Bronchial epithelial cell (primary cell): ENCODE data around the gene ANKH. TPM values are rescaled to one million over a fixed set of nuclear protein-coding genes. Genes with fewer than 3 reads are reported as not detected.

Experiments
- DNase-seq: peaks from one replicate; pipeline ENCODE4 v3.0.0-alpha.2; 2010; ENCODE audit warnings: low read depth
- FAIRE-seq: peaks from 2 replicates; lab custom pipeline; 2011; peaks lifted over from hg19 to GRCh38; lab: Jason Lieb, UNC
- H3K27me3 ChIP-seq: 2 replicates; pipeline ENCODE4 v1.5.1; 2011; ENCODE audit warnings: low read length; ENCODE audit not compliant: control insufficient read depth, insufficient read depth
- H3K36me3 ChIP-seq: 2 replicates; pipeline ENCODE4 v1.5.1; 2011; ENCODE audit warnings: low read length; ENCODE audit not compliant: control insufficient read depth, insufficient read depth
- H3K4me3 ChIP-seq: 2 replicates; pipeline ENCODE4 v1.5.1; 2011; ENCODE audit warnings: mild to moderate bottlenecking, low read depth, low read length, control low read depth
- total RNA-seq: library from RNA; depleted of rRNA; stranded (reverse); fragments of >200 nt; gene quantifications from 2 replicates; pipeline ENCODE4 v1.2.1, GENCODE V29; 2014
- TF ChIP-seq, protein P1 (sequence below): IDR thresholded peaks from 2 replicates; pipeline ENCODE4 v1.5.1; 2011; ENCODE audit warnings: mild to moderate bottlenecking, moderate library complexity, low read length, control low read depth, inconsistent platforms; ENCODE audit not compliant: insufficient read depth, severe bottlenecking

The ANKH gene
- total RNA-seq, 1 donor from 2014 or later = 12.9 TPM

- TF ChIP-seq, protein P1, sequence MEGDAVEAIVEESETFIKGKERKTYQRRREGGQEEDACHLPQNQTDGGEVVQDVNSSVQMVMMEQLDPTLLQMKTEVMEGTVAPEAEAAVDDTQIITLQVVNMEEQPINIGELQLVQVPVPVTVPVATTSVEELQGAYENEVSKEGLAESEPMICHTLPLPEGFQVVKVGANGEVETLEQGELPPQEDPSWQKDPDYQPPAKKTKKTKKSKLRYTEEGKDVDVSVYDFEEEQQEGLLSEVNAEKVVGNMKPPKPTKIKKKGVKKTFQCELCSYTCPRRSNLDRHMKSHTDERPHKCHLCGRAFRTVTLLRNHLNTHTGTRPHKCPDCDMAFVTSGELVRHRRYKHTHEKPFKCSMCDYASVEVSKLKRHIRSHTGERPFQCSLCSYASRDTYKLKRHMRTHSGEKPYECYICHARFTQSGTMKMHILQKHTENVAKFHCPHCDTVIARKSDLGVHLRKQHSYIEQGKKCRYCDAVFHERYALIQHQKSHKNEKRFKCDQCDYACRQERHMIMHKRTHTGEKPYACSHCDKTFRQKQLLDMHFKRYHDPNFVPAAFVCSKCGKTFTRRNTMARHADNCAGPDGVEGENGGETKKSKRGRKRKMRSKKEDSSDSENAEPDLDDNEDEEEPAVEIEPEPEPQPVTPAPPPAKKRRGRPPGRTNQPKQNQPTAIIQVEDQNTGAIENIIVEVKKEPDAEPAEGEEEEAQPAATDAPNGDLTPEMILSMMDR = no peak
- no peak for DNase-seq
- Histone ChIP-seq H3K36me3 (peaks cover 28% of the 10 kb centered on the region), H3K27me3 (no peaks in the 10 kb centered on the region), H3K4me3 (no peak overlapping the region)
- no peak for FAIRE-seq
Measured at GRCh38 chr5:14713476-14714390, 157.8 kb downstream of the ANKH start.

DNA sequence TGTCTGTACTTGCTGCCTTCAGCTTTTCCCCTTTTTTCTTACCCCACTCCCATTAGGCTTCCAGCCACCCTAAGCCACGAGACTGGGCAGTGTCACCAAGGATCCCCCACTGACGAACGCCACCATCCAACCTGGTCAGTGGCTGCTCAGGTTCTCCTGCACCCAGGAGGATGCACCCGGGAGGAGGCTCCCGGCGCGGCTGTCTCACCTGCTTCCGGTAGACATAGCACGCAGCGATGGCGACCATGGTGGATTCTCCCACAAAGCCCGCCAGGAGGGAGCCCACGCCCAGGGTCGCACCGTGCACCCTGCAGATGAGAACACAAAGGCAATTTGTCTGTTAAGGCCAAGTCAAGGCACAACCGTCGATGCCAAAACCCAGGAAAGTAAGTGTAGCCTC is 158.9 kb downstream of the ANKH start:
- DNase-seq = no peak
- TF ChIP-seq, protein P1 = no peak

DNA sequence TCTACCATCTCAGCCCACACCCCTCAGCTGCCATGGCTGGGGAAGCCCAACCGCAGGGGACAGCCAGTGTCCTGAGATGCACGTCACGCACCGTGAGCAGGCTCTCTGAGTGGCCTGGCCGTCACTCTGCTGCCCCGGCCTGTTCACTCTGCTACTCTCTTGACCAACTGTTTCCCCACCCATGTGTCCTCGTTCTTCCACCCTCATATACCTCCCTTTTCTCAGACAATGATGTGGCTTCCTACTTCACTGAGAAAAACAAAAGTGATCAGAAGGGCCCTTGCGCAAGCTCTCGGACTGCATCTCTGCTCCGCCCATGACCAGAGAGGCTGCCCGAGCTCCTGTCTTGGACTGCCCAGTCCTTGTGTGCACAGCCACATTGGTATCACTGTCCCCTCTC is 159.4 kb downstream of the ANKH start:
- H3K4me3 ChIP-seq = no peak overlapping the region
- peaks cover 30% of the 10 kb centered on the region for H3K36me3 ChIP-seq
- DNase-seq = no peak
- FAIRE-seq = no peak
- TF ChIP-seq, protein P1 = no peak
- no peaks in the 10 kb centered on the region for H3K27me3 ChIP-seq

More for the DNA sequence above, 158.9 kb downstream of the ANKH start:
- Histone ChIP-seq H3K36me3 (peaks cover 30% of the 10 kb centered on the region), H3K27me3 (no peaks in the 10 kb centered on the region), H3K4me3 (no peak overlapping the region)
- no peak for FAIRE-seq

- Histone ChIP-seq H3K36me3 (peaks cover 36% of the 10 kb centered on the region), H3K27me3 (no peaks in the 10 kb centered on the region), H3K4me3 (no peak overlapping the region)
- TF ChIP-seq, protein P1 = no peak
- DNase-seq = no peak
- no peak for FAIRE-seq
Measured at GRCh38 chr5:14710313-14710994, 161.1 kb downstream of the ANKH start.

DNA sequence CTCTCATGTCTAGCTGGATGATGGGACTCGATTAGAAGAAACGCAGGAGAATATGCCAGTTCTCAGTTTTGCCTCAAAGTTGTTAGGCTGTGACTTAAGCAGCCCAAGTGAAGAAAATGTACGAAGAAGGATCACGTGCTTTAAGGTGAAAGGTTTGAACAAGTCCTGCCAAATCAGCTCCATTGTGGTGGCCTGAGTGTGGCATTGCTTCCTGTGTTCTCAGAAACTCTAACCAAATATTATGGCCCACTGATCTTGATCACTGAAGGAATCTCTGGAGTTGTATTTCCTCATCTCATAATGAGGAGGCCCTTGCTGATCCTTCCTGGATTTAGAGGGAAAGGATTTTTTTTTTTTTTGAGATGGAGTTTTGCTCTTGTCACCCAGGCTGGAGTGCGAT is 163.0 kb downstream of the ANKH start:
- TF ChIP-seq, protein P1 = no peak
- Histone ChIP-seq H3K4me3 (no peak overlapping the region), H3K27me3 (no peaks in the 10 kb centered on the region), H3K36me3 (peaks cover 25% of the 10 kb centered on the region)
- FAIRE-seq (peak; percentile 13), DNase-seq (no peak)
